SJCRH30 (cell line): Measurements from ENCODE around the gene ADARB2. TPM values are rescaled to one million over a fixed set of nuclear protein-coding genes. Genes with fewer than 3 reads are reported as not detected.

Experiments used
- DNase-seq, 2 experiments: peaks; one replicate each; pipeline ENCODE4 v3.0.0-alpha.2; 2015 to 2020
- H3K27ac ChIP-seq: fragments of 250-450 bp; sonication (Bioruptor Pico); 2 replicates; pipeline ENCODE4 v1.5.1; 2020; ENCODE audit warnings: mild to moderate bottlenecking, moderate library complexity
- H3K27me3 ChIP-seq: fragments of 250-450 bp; sonication (Bioruptor Pico); 2 replicates; pipeline ENCODE4 v1.5.1; 2020; ENCODE audit warnings: mild to moderate bottlenecking, moderate library complexity
- H3K36me3 ChIP-seq: fragments of 250-450 bp; sonication (Bioruptor Pico); 2 replicates; pipeline ENCODE4 v1.5.1; 2020; ENCODE audit warnings: mild to moderate bottlenecking, moderate library complexity
- H3K4me1 ChIP-seq: fragments of 250-450 bp; sonication (Bioruptor Pico); 2 replicates; pipeline ENCODE4 v1.5.1; 2020; ENCODE audit warnings: mild to moderate bottlenecking, moderate library complexity
- H3K4me3 ChIP-seq: fragments of 250-450 bp; sonication (Bioruptor Pico); 2 replicates; pipeline ENCODE4 v1.5.1; 2020; ENCODE audit warnings: mild to moderate bottlenecking, moderate library complexity
- H3K9me3 ChIP-seq: fragments of 250-450 bp; sonication (Bioruptor Pico); replicated peaks from 2 replicates; pipeline ENCODE4 v1.5.1; 2020; ENCODE audit warnings: mild to moderate bottlenecking, moderate library complexity
- total RNA-seq: library from RNA; depleted of rRNA; stranded (reverse); fragments of >200 nt; shearing (Covaris generic); gene quantifications from 2 replicates; pipeline ENCODE4 v1.2.3, GENCODE V29; 2014

The ADARB2 gene
- total RNA-seq, 1 experiment from 2014 or later = not detected

GRCh38 chr10:1504940-1505339, 232.4 kb downstream of the ADARB2 start:
- Histone ChIP-seq H3K27me3 (no peaks in the 10 kb centered on the region), H3K9me3 (no peaks in the 10 kb centered on the region), H3K27ac (no peak overlapping the region), H3K4me1 (no peaks in the 10 kb centered on the region), H3K36me3 (no peaks in the 10 kb centered on the region), H3K4me3 (no peak overlapping the region)
- no peak for DNase-seq

- Histone ChIP-seq H3K27me3 (no peaks in the 10 kb centered on the region), H3K36me3 (no peaks in the 10 kb centered on the region), H3K4me1 (no peaks in the 10 kb centered on the region), H3K4me3 (no peak overlapping the region), H3K27ac (no peak overlapping the region), H3K9me3 (no peaks in the 10 kb centered on the region)
- no peak for DNase-seq
Observed at GRCh38 chr10:1504286-1504685, 233.0 kb downstream of the ADARB2 start.

GRCh38 chr10:1502451-1502850, 234.9 kb downstream of the ADARB2 start:
- H3K27me3 ChIP-seq = no peaks in the 10 kb centered on the region
- H3K27ac ChIP-seq = no peak overlapping the region
- no peak for DNase-seq
- H3K36me3 ChIP-seq = no peaks in the 10 kb centered on the region
- no peaks in the 10 kb centered on the region for H3K4me1 ChIP-seq
- H3K4me3 ChIP-seq = no peak overlapping the region
- no peaks in the 10 kb centered on the region for H3K9me3 ChIP-seq

- Histone ChIP-seq H3K4me3 (no peak overlapping the region), H3K4me1 (no peaks in the 10 kb centered on the region), H3K9me3 (no peaks in the 10 kb centered on the region), H3K36me3 (no peaks in the 10 kb centered on the region), H3K27ac (no peak overlapping the region), H3K27me3 (no peaks in the 10 kb centered on the region)
- no peak for DNase-seq
Observed at GRCh38 chr10:1499359-1499957, 237.9 kb downstream of the ADARB2 start.

GRCh38 chr10:1498746-1499358, 238.5 kb downstream of the ADARB2 start:
- H3K4me1 ChIP-seq = no peaks in the 10 kb centered on the region
- H3K9me3 ChIP-seq = no peaks in the 10 kb centered on the region
- no peaks in the 10 kb centered on the region for H3K27me3 ChIP-seq
- DNase-seq = no peak
- H3K4me3 ChIP-seq = no peak overlapping the region
- H3K27ac ChIP-seq = no peak overlapping the region
- H3K36me3 ChIP-seq = no peaks in the 10 kb centered on the region

GRCh38 chr10:1495915-1496517, 241.3 kb downstream of the ADARB2 start:
- H3K27me3 ChIP-seq = no peaks in the 10 kb centered on the region
- no peaks in the 10 kb centered on the region for H3K4me1 ChIP-seq
- no peak for DNase-seq
- no peak overlapping the region for H3K27ac ChIP-seq
- H3K36me3 ChIP-seq = no peaks in the 10 kb centered on the region
- H3K4me3 ChIP-seq = no peak overlapping the region
- H3K9me3 ChIP-seq = no peaks in the 10 kb centered on the region

- H3K9me3 ChIP-seq = no peaks in the 10 kb centered on the region
- H3K4me1 ChIP-seq = no peaks in the 10 kb centered on the region
- H3K27ac ChIP-seq = no peak overlapping the region
- H3K36me3 ChIP-seq = no peaks in the 10 kb centered on the region
- H3K4me3 ChIP-seq = no peak overlapping the region
- DNase-seq = no peak
- H3K27me3 ChIP-seq = no peaks in the 10 kb centered on the region
Observed at GRCh38 chr10:1492641-1493040, 244.7 kb downstream of the ADARB2 start.

GRCh38 chr10:1491901-1492300, 245.4 kb downstream of the ADARB2 start:
- H3K4me1 ChIP-seq = no peaks in the 10 kb centered on the region
- H3K9me3 ChIP-seq = no peaks in the 10 kb centered on the region
- H3K27me3 ChIP-seq = no peaks in the 10 kb centered on the region
- H3K27ac ChIP-seq = no peak overlapping the region
- H3K4me3 ChIP-seq = no peak overlapping the region
- no peak for DNase-seq
- no peaks in the 10 kb centered on the region for H3K36me3 ChIP-seq

- no peak for DNase-seq
- Histone ChIP-seq H3K9me3 (no peaks in the 10 kb centered on the region), H3K4me1 (no peaks in the 10 kb centered on the region), H3K36me3 (no peaks in the 10 kb centered on the region), H3K27ac (no peak overlapping the region), H3K27me3 (no peaks in the 10 kb centered on the region), H3K4me3 (no peak overlapping the region)
Observed at GRCh38 chr10:1489801-1490200, 247.5 kb downstream of the ADARB2 start.

GRCh38 chr10:1488970-1489548, 248.3 kb downstream of the ADARB2 start:
- Histone ChIP-seq H3K27ac (no peak overlapping the region), H3K9me3 (no peaks in the 10 kb centered on the region), H3K4me1 (no peaks in the 10 kb centered on the region), H3K27me3 (no peaks in the 10 kb centered on the region), H3K36me3 (no peaks in the 10 kb centered on the region), H3K4me3 (no peak overlapping the region)
- no peak for DNase-seq

- H3K27ac ChIP-seq = no peak overlapping the region
- no peaks in the 10 kb centered on the region for H3K27me3 ChIP-seq
- H3K9me3 ChIP-seq = no peaks in the 10 kb centered on the region
- no peak for DNase-seq
- H3K4me3 ChIP-seq = no peak overlapping the region
- H3K4me1 ChIP-seq = no peaks in the 10 kb centered on the region
- H3K36me3 ChIP-seq = no peaks in the 10 kb centered on the region
Observed at GRCh38 chr10:1486841-1487687, 250.3 kb downstream of the ADARB2 start.

- Histone ChIP-seq H3K4me3 (no peak overlapping the region), H3K4me1 (no peaks in the 10 kb centered on the region), H3K27me3 (no peaks in the 10 kb centered on the region), H3K9me3 (no peaks in the 10 kb centered on the region), H3K36me3 (no peaks in the 10 kb centered on the region), H3K27ac (no peak overlapping the region)
- no peak for DNase-seq
Observed at GRCh38 chr10:1485357-1485756, 252.0 kb downstream of the ADARB2 start.

- Histone ChIP-seq H3K4me1 (no peaks in the 10 kb centered on the region), H3K27ac (no peak overlapping the region), H3K27me3 (no peaks in the 10 kb centered on the region), H3K9me3 (no peaks in the 10 kb centered on the region), H3K4me3 (no peak overlapping the region), H3K36me3 (no peaks in the 10 kb centered on the region)
- DNase-seq = no peak
Observed at GRCh38 chr10:1483826-1484225, 253.5 kb downstream of the ADARB2 start.

- Histone ChIP-seq H3K27ac (no peak overlapping the region), H3K27me3 (no peaks in the 10 kb centered on the region), H3K4me1 (no peaks in the 10 kb centered on the region), H3K4me3 (no peak overlapping the region), H3K36me3 (no peaks in the 10 kb centered on the region), H3K9me3 (no peaks in the 10 kb centered on the region)
- no peak for DNase-seq
Observed at GRCh38 chr10:1483246-1483645, 254.1 kb downstream of the ADARB2 start.

GRCh38 chr10:1477578-1477977, 259.7 kb downstream of the ADARB2 start:
- Histone ChIP-seq H3K4me3 (no peak overlapping the region), H3K27ac (no peak overlapping the region), H3K36me3 (no peaks in the 10 kb centered on the region), H3K9me3 (no peaks in the 10 kb centered on the region), H3K27me3 (no peaks in the 10 kb centered on the region), H3K4me1 (no peaks in the 10 kb centered on the region)
- no peak for DNase-seq
